Natural killer cell (primary cell): ENCODE results near the gene BRF1. TPM values are rescaled to one million over a fixed set of nuclear protein-coding genes. Genes with fewer than 3 reads are reported as not detected.

Source experiments
- ATAC-seq, 3 donors: fragments of 150-1000 bp in 2 of 3; fragments of 200-7000 bp in 1 of 3; cut with Tn5 transposase; 1 replicate in 1 of 3; 2 replicates in 2 of 3; pipeline ENCODE4 v1.10.0; 2021; ENCODE audit warnings: mild to moderate bottlenecking in 2 of 3, moderate library complexity in 2 of 3
- DNase-seq, 2 donors: peaks; one replicate each; pipeline versions ENCODE4 v3.0.0 to v3.0.0-alpha.2; 2013 to 2021; ENCODE audit warnings: mixed read lengths in 1 of 2
- H3K27ac ChIP-seq: one replicate; pipeline ENCODE4 v1.5.1; 2013; ENCODE audit warnings: mild to moderate bottlenecking, low read length
- H3K27me3 ChIP-seq: one replicate; pipeline ENCODE4 v1.6.1; 2013; ENCODE audit warnings: low read length; ENCODE audit not compliant: control insufficient read depth, insufficient read depth
- H3K36me3 ChIP-seq: one replicate; pipeline ENCODE4 v1.6.1; 2013; ENCODE audit warnings: low read length; ENCODE audit not compliant: control insufficient read depth, insufficient read depth
- H3K4me1 ChIP-seq: one replicate; pipeline ENCODE4 v1.6.1; 2013; ENCODE audit warnings: low read length; ENCODE audit not compliant: control insufficient read depth, insufficient read depth
- H3K4me3 ChIP-seq: one replicate; pipeline ENCODE4 v1.5.1; 2013; ENCODE audit warnings: low read length
- H3K9me3 ChIP-seq: one replicate; pipeline ENCODE4 v1.6.1; 2013; ENCODE audit warnings: low read length; ENCODE audit not compliant: control insufficient read depth, insufficient read depth
- H3K27ac Mint-ChIP-seq, 2 donors: one replicate each; pipeline ENCODE4 v1.8.0; 2022; ENCODE audit warnings: mild to moderate bottlenecking in 2 of 2, mixed read lengths in 2 of 2, moderate library complexity in 1 of 2
- H3K27me3 Mint-ChIP-seq, 2 donors: one replicate each; pipeline ENCODE4 v1.8.0; 2022; ENCODE audit warnings: low read depth in 2 of 2, mixed read lengths in 2 of 2
- H3K36me3 Mint-ChIP-seq: one replicate; pipeline ENCODE4 v1.8.0; 2022; ENCODE audit warnings: mixed read lengths
- H3K4me1 Mint-ChIP-seq, 2 donors: one replicate each; pipeline ENCODE4 v1.8.0; 2022; ENCODE audit warnings: mixed read lengths in 2 of 2
- H3K4me3 Mint-ChIP-seq: one replicate; pipeline ENCODE4 v1.8.0; 2022; ENCODE audit warnings: mild to moderate bottlenecking, moderate library complexity, mixed read lengths
- H3K9me3 Mint-ChIP-seq, 2 donors: one replicate each; pipeline ENCODE4 v1.8.0; 2022; ENCODE audit warnings: mixed read lengths in 2 of 2
- WGBS: methylation state at CpG from one replicate; pipeline ENCODE4 v1.1.7; 2013; ENCODE audit warnings: missing lambda C conversion rate; ENCODE audit not compliant: insufficient coverage; 5-methylcytosine and 5-hydroxymethylcytosine counted together
- intact Hi-C: fragments of 100-400 bp; cut with micrococcal nuclease; formaldehyde crosslinking; loops from one replicate; pipeline ENCODE4 v1.14.2; 2022
- total RNA-seq, 4 donors: library from RNA; stranded (reverse); fragments of 120-200 nt in 1 of 4; gene quantifications; one replicate each; pipeline versions ENCODE4 v1.2.3 to v1.2.4, GENCODE V29; 2013 to 2022
- TF ChIP-seq, protein P1 (sequence below): fragments of 200-600 bp; IDR thresholded peaks from one replicate; pipeline ENCODE4 v1.8.0; 2022; ENCODE audit warnings: antibody characterized with exemption

Gene BRF1
- total RNA-seq, 3 donors from 2014 or later (not counting 1 experiment from before 2014, with no cell fraction given) = 82.4 to 92.7 (median 87.4) TPM

DNA sequence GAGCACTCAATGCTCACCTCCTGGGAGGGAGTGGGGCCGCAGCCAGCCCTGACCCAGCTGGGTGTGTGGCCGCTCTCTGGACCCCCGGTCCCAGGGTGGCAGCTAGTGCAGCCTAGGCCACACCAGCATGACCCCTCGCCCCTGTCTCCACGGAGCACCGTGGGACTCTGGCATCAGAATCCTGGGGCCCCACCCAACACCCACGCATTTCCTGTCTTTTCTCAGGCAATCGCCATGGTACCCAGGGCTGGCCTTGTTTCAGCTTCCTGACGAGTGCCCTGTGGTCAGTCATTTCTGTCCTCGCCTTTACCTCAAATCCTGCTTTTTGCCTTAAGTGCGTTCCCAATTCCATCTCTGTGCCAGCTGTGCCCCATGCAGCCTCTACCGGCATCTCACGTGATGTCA is 29.7 kb upstream of the BRF1 start:
- intact Hi-C loops = no loop called here
- TF ChIP-seq, protein P1, sequence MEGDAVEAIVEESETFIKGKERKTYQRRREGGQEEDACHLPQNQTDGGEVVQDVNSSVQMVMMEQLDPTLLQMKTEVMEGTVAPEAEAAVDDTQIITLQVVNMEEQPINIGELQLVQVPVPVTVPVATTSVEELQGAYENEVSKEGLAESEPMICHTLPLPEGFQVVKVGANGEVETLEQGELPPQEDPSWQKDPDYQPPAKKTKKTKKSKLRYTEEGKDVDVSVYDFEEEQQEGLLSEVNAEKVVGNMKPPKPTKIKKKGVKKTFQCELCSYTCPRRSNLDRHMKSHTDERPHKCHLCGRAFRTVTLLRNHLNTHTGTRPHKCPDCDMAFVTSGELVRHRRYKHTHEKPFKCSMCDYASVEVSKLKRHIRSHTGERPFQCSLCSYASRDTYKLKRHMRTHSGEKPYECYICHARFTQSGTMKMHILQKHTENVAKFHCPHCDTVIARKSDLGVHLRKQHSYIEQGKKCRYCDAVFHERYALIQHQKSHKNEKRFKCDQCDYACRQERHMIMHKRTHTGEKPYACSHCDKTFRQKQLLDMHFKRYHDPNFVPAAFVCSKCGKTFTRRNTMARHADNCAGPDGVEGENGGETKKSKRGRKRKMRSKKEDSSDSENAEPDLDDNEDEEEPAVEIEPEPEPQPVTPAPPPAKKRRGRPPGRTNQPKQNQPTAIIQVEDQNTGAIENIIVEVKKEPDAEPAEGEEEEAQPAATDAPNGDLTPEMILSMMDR = no peak
- WGBS = 61% methylated on average over 13 of the region's 13 CpGs
- ATAC-seq = no peak
- peaks cover 16% of the 10 kb centered on the region for H3K4me1 ChIP-seq
- no peak overlapping the region for H3K27ac ChIP-seq
- Mint-ChIP-seq H3K9me3 (no peaks in the 10 kb centered on the region), H3K27me3 (no peaks in the 10 kb centered on the region), H3K4me1 (peaks cover 14 to 48% of the 10 kb centered on the region in 2 donors), H3K36me3 (no peaks in the 10 kb centered on the region), H3K27ac (no peak overlapping the region), H3K4me3 (no peak overlapping the region)
- no peaks in the 10 kb centered on the region for H3K36me3 ChIP-seq
- no peak for DNase-seq
- no peaks in the 10 kb centered on the region for H3K9me3 ChIP-seq
- no peak overlapping the region for H3K4me3 ChIP-seq
- H3K27me3 ChIP-seq = no peaks in the 10 kb centered on the region

DNA sequence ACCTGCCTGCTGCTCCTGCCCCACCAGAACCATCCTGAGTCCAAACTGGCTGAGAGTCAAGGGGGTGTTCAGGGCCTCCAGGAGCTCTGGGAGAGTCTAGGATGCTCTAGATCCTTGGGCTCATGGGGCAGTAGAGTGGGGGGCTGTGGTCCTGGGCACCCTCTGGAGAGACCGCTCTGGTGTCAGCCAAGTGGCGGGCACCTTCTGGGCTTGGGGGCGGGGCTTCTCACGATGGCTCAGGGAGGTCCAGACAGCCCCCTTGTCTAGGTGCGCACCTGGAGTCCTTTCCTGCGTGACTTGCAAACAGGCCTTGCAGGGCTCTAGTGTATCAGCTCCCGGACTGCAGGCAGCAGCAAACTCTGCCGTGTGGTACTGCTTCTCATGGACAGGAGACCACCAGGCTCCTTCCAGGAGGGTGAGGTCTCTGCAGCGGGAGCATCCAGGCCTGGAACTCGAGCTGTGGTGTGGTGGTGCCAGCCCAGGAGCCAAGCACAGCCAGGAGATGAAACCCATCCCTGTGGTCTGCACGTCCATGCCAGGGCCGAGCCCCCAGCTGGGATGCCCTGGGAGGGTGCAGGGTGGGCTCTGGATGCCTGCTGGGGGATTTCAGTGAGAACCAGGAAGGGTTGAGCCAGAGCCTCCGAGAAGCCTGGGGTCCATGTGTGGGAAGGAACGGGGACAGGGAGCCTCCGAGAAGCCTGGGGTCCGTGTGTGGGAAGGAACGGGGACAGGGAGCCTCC is 28.8 kb upstream of the BRF1 start:
- intact Hi-C loops = no loop called here

DNA sequence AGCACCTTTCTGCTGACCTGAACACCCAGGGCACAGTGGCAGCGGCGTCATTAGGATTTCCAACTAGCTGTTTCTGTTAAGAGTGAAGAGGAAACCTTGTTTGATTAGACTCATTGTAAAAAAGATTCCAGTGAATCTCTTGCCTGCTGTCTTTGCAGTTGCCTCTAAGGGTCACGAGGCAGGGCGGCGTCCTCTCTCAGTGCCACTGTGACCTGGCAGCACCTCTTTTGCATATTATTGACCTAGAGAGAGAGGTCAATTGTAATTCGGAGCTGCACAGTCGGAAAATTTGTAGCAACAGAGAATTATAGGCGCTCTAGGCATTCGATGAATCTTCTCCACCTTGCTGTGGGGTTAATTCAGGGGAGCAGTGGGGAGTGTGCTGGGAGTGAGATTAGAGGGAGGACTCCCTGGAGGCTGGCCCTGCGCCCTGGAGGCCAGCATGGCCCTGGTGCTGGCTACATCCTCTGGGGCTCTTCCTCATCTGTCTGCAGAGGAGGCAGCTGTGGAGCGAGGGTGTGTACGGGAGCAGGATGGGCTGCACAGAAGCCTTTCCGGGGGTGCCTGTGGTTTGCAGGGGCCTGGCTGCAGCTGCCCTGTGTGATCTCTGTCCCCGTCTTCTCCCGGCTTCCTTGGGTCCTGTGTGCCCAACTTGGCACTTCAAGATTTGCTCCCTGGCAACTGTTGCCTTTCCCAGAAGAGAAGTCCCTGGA is 28.0 kb upstream of the BRF1 start:
- no peak overlapping the region for H3K27ac Mint-ChIP-seq
- H3K4me3 Mint-ChIP-seq = no peak overlapping the region

More for the DNA sequence above, 28.8 kb upstream of the BRF1 start:
- no peak overlapping the region for H3K4me3 Mint-ChIP-seq
- H3K9me3 Mint-ChIP-seq = no peaks in the 10 kb centered on the region
- Histone ChIP-seq H3K27me3 (no peaks in the 10 kb centered on the region), H3K9me3 (no peaks in the 10 kb centered on the region), H3K27ac (no peak overlapping the region), H3K4me1 (peaks cover 16% of the 10 kb centered on the region), H3K4me3 (no peak overlapping the region), H3K36me3 (no peaks in the 10 kb centered on the region)
- H3K27me3 Mint-ChIP-seq = no peaks in the 10 kb centered on the region
- no peaks in the 10 kb centered on the region for H3K36me3 Mint-ChIP-seq
- DNase-seq (no peak), ATAC-seq (no peak)
- 96% methylated on average over 17 of the region's 17 CpGs for WGBS
- TF ChIP-seq, protein P1 = no peak
- H3K27ac Mint-ChIP-seq = no peak overlapping the region
- peaks cover 14 to 44% of the 10 kb centered on the region in 2 donors for H3K4me1 Mint-ChIP-seq

More for the DNA sequence above, 28.0 kb upstream of the BRF1 start:
- H3K4me3 ChIP-seq = no peak overlapping the region
- TF ChIP-seq, protein P1 = no peak
- ATAC-seq = no peak
- H3K9me3 Mint-ChIP-seq = no peaks in the 10 kb centered on the region
- intact Hi-C loops = no loop called here
- no peak overlapping the region for H3K27ac ChIP-seq
- no peak for DNase-seq
- H3K9me3 ChIP-seq = no peaks in the 10 kb centered on the region
- H3K4me1 Mint-ChIP-seq = peaks cover 14 to 42% of the 10 kb centered on the region in 2 donors
- no peaks in the 10 kb centered on the region for H3K27me3 Mint-ChIP-seq
- peaks cover 16% of the 10 kb centered on the region for H3K4me1 ChIP-seq
- H3K27me3 ChIP-seq = no peaks in the 10 kb centered on the region
- H3K36me3 ChIP-seq = no peaks in the 10 kb centered on the region
- no peaks in the 10 kb centered on the region for H3K36me3 Mint-ChIP-seq
- 78% methylated on average over 15 of the region's 15 CpGs for WGBS
